Endothelial cell of umbilical vein (primary cell): ENCODE results near the gene ST6GALNAC3. TPM values are rescaled to one million over a fixed set of nuclear protein-coding genes. Genes with fewer than 3 reads are reported as not detected.

Experiments used
- BruUV-seq: library from RNA; stranded (reverse); fragments of 400-500 nt; replicated peaks from 2 replicates; lab custom pipeline; 2021; lab: Mats Ljungman, UMichigan
- CTCF ChIA-PET: fragments of 300-600, 350-600 bp; sonication (Branson Sonifier 250); formaldehyde crosslinking; loops from one replicate; lab custom pipeline; 2021; ENCODE audit warnings: antibody characterized with exemption, inconsistent platforms; lab: Charles Lee
- POLR2A ChIA-PET: fragments of 300-600, 350-600 bp; sonication (Branson Sonifier 250); formaldehyde crosslinking; loops from one replicate; lab custom pipeline; 2021; ENCODE audit warnings: antibody characterized with exemption, inconsistent platforms; lab: Charles Lee
- DNase-seq: peaks from one replicate; pipeline ENCODE4 v3.0.0-alpha.2; 2011; ENCODE audit warnings: low read depth, low spot score
- FAIRE-seq: peaks from 2 replicates; lab custom pipeline; 2011; peaks lifted over from hg19 to GRCh38; lab: Jason Lieb, UNC
- H2AFZ ChIP-seq: 2 replicates; pipeline ENCODE4 v1.6.0; 2012; ENCODE audit warnings: low read depth, low read length, control low read depth, inconsistent platforms
- H3K27ac ChIP-seq: 2 replicates; pipeline ENCODE4 v1.5.1; 2011; ENCODE audit warnings: low read depth, mild to moderate bottlenecking, control low read depth, low read length, moderate library complexity; ENCODE audit not compliant: insufficient read depth
- H3K27me3 ChIP-seq, 2 experiments: 2 replicates each; pipeline versions ENCODE4 v1.6.0 to v1.6.1; 2011; ENCODE audit warnings: low read length in 2 of 2, mixed read lengths in 1 of 2; ENCODE audit not compliant: control insufficient read depth in 2 of 2, insufficient read depth in 2 of 2
- H3K36me3 ChIP-seq, 2 experiments: 2 replicates in 1 of 2; 3 replicates in 1 of 2; pipeline ENCODE4 v1.5.1; 2011; ENCODE audit warnings: low read length in 2 of 2, mild to moderate bottlenecking in 1 of 2, moderate library complexity in 1 of 2; ENCODE audit not compliant: control insufficient read depth in 2 of 2, insufficient read depth in 2 of 2; ENCODE audit errors: extremely low read depth in 1 of 2
- H3K4me1 ChIP-seq: 3 replicates; pipeline ENCODE4 v1.5.1; 2011; ENCODE audit warnings: mild to moderate bottlenecking, low read length; ENCODE audit not compliant: control insufficient read depth, insufficient read depth; ENCODE audit errors: extremely low read depth
- H3K4me2 ChIP-seq: 2 replicates; pipeline ENCODE4 v1.6.1; 2011; ENCODE audit warnings: low read length, control low read depth, mixed read lengths; ENCODE audit not compliant: insufficient read depth
- H3K4me3 ChIP-seq, 3 experiments: fragments of 200-600 bp in 1 of 3; sonication (generic), shearing (Covaris generic) in 1 of 3; replicated peaks in 1 of 3; 2 replicates each; pipeline ENCODE4 v1.5.1; 2011 to 2016; ENCODE audit warnings: control low read depth in 3 of 3, low read length in 3 of 3, mild to moderate bottlenecking in 2 of 3, inconsistent platforms in 1 of 3, low read depth in 1 of 3, moderate library complexity in 1 of 3; ENCODE audit not compliant: insufficient read depth in 1 of 3
- H3K79me2 ChIP-seq: 2 replicates; pipeline ENCODE4 v1.6.0; 2012; ENCODE audit warnings: low read length, inconsistent platforms; ENCODE audit not compliant: control insufficient read depth, insufficient read depth
- H3K9ac ChIP-seq: replicated peaks from 2 replicates; pipeline ENCODE3; 2011; ENCODE audit warnings: low read length, control low read depth; ENCODE audit not compliant: insufficient read depth; ENCODE audit errors: extremely low read depth
- H3K9me1 ChIP-seq: replicated peaks from 3 replicates; pipeline ENCODE4 v1.6.0; 2011; ENCODE audit warnings: mild to moderate bottlenecking, low read length; ENCODE audit not compliant: control insufficient read depth, insufficient read depth; ENCODE audit errors: extremely low read depth
- H3K9me3 ChIP-seq: replicated peaks from 2 replicates; pipeline ENCODE4 v1.5.1; 2012; ENCODE audit warnings: low read length, inconsistent platforms; ENCODE audit not compliant: control insufficient read depth, insufficient read depth
- H4K20me1 ChIP-seq: replicated peaks from 2 replicates; pipeline ENCODE3; 2011; ENCODE audit warnings: mild to moderate bottlenecking, low read length; ENCODE audit not compliant: control insufficient read depth, insufficient read depth; ENCODE audit errors: extremely low read depth
- EZH2 ChIP-seq: IDR thresholded peaks from 2 replicates; pipeline ENCODE4 v1.6.1; 2012; ENCODE audit warnings: borderline replicate concordance, low read depth, mild to moderate bottlenecking, moderate library complexity, low read length, inconsistent platforms; ENCODE audit not compliant: severe bottlenecking
- FOS ChIP-seq: IDR thresholded peaks from 2 replicates; pipeline ENCODE4 v1.6.1; 2011; ENCODE audit warnings: mild to moderate bottlenecking, low read length, moderate library complexity, borderline replicate concordance; ENCODE audit not compliant: insufficient read depth
- GATA2 ChIP-seq: IDR thresholded peaks from 2 replicates; pipeline ENCODE4 v1.7.0; 2011; ENCODE audit warnings: low read depth, mild to moderate bottlenecking, moderate library complexity, mixed read lengths, low read length; ENCODE audit not compliant: insufficient read length, insufficient read depth
- JUN ChIP-seq: IDR thresholded peaks from 2 replicates; pipeline ENCODE4 v1.6.1; 2011; ENCODE audit warnings: borderline replicate concordance, low read depth; ENCODE audit not compliant: insufficient read length, insufficient read depth
- MYC ChIP-seq: IDR thresholded peaks from one replicate; pipeline ENCODE4 v1.6.1; 2011; ENCODE audit warnings: mild to moderate bottlenecking, low read depth, low read length
- POLR2A ChIP-seq: IDR thresholded peaks from 2 replicates; pipeline ENCODE4 v1.6.1; 2012; ENCODE audit warnings: low read depth, mild to moderate bottlenecking, control low read depth, low read length
- POLR2AphosphoS5 ChIP-seq: IDR thresholded peaks from 2 replicates; pipeline ENCODE4 v1.6.1; 2012; ENCODE audit warnings: low read depth, mild to moderate bottlenecking, control low read depth, low read length, moderate library complexity; ENCODE audit not compliant: insufficient read depth
- dilution Hi-C: fragments of 300-500 bp; cut with MboI; formaldehyde crosslinking; loops from one replicate; pipeline ENCODE4 v1.15.0; 2019; ENCODE audit warnings: low sequenced_read_pairs; ENCODE audit not compliant: extremely low pct_ligation_motif_present
- intact Hi-C: fragments of 100-400 bp; cut with micrococcal nuclease; formaldehyde crosslinking; loops from one replicate; pipeline ENCODE4 v1.10.0; 2022
- polyA plus RNA-seq, 4 experiments: library from polyadenylated mRNA; depleted of rRNA in 3 of 4; stranded (reverse) in 3 of 4; unstranded in 1 of 4; fragments of >200 nt; gene quantifications; 2 replicates each; pipeline versions ENCODE4 v1.2.1 to v1.2.3, GENCODE V29; 2011 to 2012; ENCODE audit warnings: missing spikeins in 1 of 4
- total RNA-seq: library from RNA; stranded (reverse); gene quantifications from 2 replicates; pipeline ENCODE4 v1.2.3, GENCODE V29; 2021
- TF ChIP-seq, protein P1 (sequence below): IDR thresholded peaks from 2 replicates; pipeline ENCODE4 v1.6.1; 2011; ENCODE audit not compliant: insufficient read depth, insufficient read length
- TF ChIP-seq, protein P2 (sequence below), 2 donors: IDR thresholded peaks; 1 replicate in 1 of 2; 2 replicates in 1 of 2; pipeline ENCODE4 v1.5.1; 2011; ENCODE audit warnings: low read length in 2 of 2, mild to moderate bottlenecking in 2 of 2, moderate library complexity in 2 of 2, control low read depth in 1 of 2, inconsistent platforms in 1 of 2, low read depth in 1 of 2; ENCODE audit not compliant: insufficient read depth in 1 of 2; ENCODE audit errors: extremely low read depth in 1 of 2

Gene ST6GALNAC3
- total and polyA plus RNA-seq, 2 donors (not counting 3 experiments of a cell fraction or from before 2014, with no cell fraction given), result 7.6 to 48.3 TPM

DNA sequence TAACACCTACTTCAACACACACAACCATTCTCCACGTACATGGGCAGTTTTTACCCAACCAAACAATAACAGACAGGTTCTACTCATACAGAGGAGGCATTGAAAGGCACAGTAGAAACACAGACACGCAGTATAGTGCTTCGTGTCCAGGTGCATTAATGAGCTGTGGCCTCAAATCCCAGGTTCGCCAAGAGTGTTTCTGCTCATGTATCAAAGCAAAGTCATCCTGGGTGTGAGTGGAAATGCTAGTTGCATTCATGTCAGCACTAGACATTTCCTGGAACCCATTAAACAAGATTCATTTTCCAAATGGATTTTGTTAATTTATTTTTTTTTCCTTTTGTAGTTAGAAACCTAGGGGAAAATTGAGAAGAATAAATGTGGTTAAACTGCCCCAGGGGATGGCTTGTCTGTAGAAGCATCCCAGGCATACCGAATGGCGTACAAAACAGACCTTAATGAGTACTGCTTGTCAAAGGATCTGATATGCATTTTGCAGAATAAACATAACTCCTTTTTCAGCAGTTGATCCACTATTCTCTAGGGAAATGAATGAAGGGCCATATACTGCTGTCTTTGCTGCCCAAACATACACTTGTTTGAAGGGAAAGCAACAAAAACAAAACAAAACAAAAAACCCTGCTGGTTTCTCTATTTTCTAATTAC lies 494.2 kb downstream of the ST6GALNAC3 start:
- H3K27ac ChIP-seq, result no peak overlapping the region
- H2AFZ ChIP-seq, result no peak overlapping the region
- dilution Hi-C loops, result no loop called here
- no peak overlapping the region for H3K4me2 ChIP-seq
- H4K20me1 ChIP-seq, result no peaks in the 10 kb centered on the region
- intact Hi-C loops, result no loop called here
- no peaks in the 10 kb centered on the region for H3K79me2 ChIP-seq
- no peak overlapping the region for H3K9ac ChIP-seq
- H3K4me1 ChIP-seq, result no peaks in the 10 kb centered on the region
- H3K36me3 ChIP-seq, result no peaks in the 10 kb centered on the region
- no peaks in the 10 kb centered on the region for H3K27me3 ChIP-seq
- TF ChIP-seq POLR2A, result no peak
- TF ChIP-seq FOS, result no peak
- no peak for TF ChIP-seq MYC
- TF ChIP-seq, protein P1, sequence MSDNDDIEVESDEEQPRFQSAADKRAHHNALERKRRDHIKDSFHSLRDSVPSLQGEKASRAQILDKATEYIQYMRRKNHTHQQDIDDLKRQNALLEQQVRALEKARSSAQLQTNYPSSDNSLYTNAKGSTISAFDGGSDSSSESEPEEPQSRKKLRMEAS, result no peak
- TF ChIP-seq POLR2AphosphoS5, result no peak
- TF ChIP-seq, protein P2, sequence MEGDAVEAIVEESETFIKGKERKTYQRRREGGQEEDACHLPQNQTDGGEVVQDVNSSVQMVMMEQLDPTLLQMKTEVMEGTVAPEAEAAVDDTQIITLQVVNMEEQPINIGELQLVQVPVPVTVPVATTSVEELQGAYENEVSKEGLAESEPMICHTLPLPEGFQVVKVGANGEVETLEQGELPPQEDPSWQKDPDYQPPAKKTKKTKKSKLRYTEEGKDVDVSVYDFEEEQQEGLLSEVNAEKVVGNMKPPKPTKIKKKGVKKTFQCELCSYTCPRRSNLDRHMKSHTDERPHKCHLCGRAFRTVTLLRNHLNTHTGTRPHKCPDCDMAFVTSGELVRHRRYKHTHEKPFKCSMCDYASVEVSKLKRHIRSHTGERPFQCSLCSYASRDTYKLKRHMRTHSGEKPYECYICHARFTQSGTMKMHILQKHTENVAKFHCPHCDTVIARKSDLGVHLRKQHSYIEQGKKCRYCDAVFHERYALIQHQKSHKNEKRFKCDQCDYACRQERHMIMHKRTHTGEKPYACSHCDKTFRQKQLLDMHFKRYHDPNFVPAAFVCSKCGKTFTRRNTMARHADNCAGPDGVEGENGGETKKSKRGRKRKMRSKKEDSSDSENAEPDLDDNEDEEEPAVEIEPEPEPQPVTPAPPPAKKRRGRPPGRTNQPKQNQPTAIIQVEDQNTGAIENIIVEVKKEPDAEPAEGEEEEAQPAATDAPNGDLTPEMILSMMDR (IDR thresholded peaks at IDR 0.05; ENCODE audit: extremely low read depth in 1 of 2, insufficient read depth in 1 of 2, low read depth in 1 of 2, low read length in 2 of 2), result no peak
- no peak for TF ChIP-seq GATA2
- no peak for TF ChIP-seq EZH2
- TF ChIP-seq JUN, result no peak
- ChIA-PET CTCF (no interaction called here), POLR2A (no interaction called here)
- FAIRE-seq (no peak), DNase-seq (no peak)
- H3K9me3 ChIP-seq, result no peaks in the 10 kb centered on the region
- no TSS peak for BruUV-seq
- H3K9me1 ChIP-seq, result no peaks in the 10 kb centered on the region
- no peak overlapping the region for H3K4me3 ChIP-seq
